ENCODE results near the gene LPAR5. TPM values are rescaled to one million over a fixed set of nuclear protein-coding genes. Genes with fewer than 3 reads are reported as not detected.

Gene LPAR5
- total and polyA plus RNA-seq, 2 of the 8 experiments (the other 6 are each of a cell fraction or from before 2014, with no cell fraction given), result 0.22 to 0.24 TPM

DNA sequence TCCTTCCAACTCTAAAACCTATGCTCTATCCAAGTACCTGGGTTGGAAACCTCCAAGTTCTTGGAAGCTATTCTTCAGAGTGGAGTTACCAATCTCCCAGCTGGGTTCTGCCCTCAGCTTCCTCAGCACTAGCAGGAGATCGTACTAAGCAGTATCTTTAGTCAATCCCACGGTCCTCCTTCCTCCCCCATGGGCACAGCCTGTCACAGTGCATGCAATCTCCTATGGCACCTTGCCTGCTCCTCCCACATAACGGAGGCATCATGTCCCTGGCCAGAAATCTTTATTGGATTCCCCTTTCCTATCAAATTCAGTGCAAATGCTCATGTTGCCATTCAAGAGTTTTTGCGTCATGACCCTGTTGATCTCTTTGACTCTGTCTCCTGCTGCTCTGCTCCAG, 5.4 kb upstream of the LPAR5 start (continued):
- TF ChIP-seq RXRA (IDR thresholded peaks at IDR 0.05; ENCODE audit: insufficient read depth, low read depth, low read length), result no peak
- TF ChIP-seq RNF2 (IDR thresholded peaks at IDR 0.05; ENCODE audit: borderline replicate concordance, low read depth, low read length, missing control alignments, poor library complexity, severe bottlenecking), result no peak

All from H1 (cell line).